Neural progenitor cell (in vitro differentiated cells): ENCODE results near the gene SUPT3H.

ENCODE experiments used
- CTCF ChIP-seq: fragments of 200-600 bp; sonication (generic); IDR thresholded peaks from 2 replicates; pipeline ENCODE4 v1.5.1; 2017; ENCODE audit warnings: antibody characterized with exemption, mild to moderate bottlenecking
- EZH2phosphoT487 ChIP-seq: fragments of 200-600 bp; sonication (generic); IDR thresholded peaks from 2 replicates; pipeline ENCODE4 v1.6.1; 2017; ENCODE audit warnings: antibody characterized with exemption

GRCh38 chr6:45127185-45127584 is 250.5 kb downstream of the SUPT3H start:
- TF ChIP-seq EZH2phosphoT487 (no peak), CTCF (no peak)
